AG09319 (cell line): ENCODE measurements around the gene RUNX1.

ENCODE experiments used
- DNase-seq: peaks from one replicate; pipeline ENCODE4 v3.0.0-alpha.2; 2010; ENCODE audit warnings: low read depth; ENCODE audit errors: extremely low read depth
- TF ChIP-seq, protein P1 (sequence below): IDR thresholded peaks from 2 replicates; pipeline ENCODE4 v1.5.1; 2011; ENCODE audit warnings: low read depth, mild to moderate bottlenecking, inconsistent platforms, low read length, moderate library complexity

Gene RUNX1

DNA sequence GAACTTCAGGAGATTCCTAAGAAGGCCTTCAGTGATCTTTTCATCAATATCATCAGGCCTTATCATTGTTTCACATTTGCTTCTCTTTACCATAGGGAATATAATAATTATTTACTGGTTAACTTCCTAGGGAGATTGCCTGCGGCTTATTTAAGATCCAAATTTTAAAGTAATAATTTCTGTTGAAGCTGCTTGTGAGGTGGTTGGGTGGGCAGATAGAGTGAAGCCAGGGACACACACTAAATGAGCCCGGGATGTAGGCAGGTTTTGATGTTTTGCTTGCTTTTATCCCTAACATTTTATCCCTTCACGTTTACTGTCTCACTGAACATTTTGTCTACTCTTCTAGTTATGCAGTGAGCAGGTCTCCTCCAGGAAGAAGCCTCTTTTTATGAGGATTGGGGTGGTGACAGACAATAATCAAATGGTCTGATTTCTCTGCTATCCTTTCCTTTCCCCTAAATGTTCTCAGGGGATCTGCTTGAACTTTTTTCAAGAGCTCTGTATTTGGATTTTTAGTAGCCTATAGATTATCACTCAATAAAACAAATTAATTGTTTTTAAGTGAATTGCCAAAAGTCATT lies 164.7 kb downstream of the RUNX1 start:
- TF ChIP-seq, protein P1, sequence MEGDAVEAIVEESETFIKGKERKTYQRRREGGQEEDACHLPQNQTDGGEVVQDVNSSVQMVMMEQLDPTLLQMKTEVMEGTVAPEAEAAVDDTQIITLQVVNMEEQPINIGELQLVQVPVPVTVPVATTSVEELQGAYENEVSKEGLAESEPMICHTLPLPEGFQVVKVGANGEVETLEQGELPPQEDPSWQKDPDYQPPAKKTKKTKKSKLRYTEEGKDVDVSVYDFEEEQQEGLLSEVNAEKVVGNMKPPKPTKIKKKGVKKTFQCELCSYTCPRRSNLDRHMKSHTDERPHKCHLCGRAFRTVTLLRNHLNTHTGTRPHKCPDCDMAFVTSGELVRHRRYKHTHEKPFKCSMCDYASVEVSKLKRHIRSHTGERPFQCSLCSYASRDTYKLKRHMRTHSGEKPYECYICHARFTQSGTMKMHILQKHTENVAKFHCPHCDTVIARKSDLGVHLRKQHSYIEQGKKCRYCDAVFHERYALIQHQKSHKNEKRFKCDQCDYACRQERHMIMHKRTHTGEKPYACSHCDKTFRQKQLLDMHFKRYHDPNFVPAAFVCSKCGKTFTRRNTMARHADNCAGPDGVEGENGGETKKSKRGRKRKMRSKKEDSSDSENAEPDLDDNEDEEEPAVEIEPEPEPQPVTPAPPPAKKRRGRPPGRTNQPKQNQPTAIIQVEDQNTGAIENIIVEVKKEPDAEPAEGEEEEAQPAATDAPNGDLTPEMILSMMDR: no peak
- no peak for DNase-seq

- DNase-seq: no peak
- TF ChIP-seq, protein P1: no peak
Observed at GRCh38 chr21:34883491-34884271, 165.4 kb downstream of the RUNX1 start.

DNA sequence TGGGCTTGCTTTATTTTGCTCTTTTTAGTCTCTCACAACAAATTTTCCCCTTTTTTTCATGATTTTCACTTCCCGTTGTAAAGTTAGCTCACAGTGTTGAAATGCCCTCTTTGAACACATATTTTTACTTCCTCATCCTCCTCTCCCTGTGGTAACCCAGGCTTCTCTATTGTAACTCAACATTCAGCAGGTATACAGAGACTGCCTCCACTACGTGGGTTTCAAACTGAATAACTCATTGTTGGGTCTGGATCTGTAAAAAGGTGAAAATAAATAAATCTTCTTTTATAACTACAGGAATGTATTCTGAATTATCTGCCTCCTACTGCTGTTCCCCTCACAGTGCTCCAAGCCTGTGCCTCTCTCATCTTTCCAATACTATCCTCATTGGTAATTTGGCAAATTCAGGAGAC lies 166.4 kb downstream of the RUNX1 start:
- DNase-seq: no peak
- TF ChIP-seq, protein P1: no peak

DNA sequence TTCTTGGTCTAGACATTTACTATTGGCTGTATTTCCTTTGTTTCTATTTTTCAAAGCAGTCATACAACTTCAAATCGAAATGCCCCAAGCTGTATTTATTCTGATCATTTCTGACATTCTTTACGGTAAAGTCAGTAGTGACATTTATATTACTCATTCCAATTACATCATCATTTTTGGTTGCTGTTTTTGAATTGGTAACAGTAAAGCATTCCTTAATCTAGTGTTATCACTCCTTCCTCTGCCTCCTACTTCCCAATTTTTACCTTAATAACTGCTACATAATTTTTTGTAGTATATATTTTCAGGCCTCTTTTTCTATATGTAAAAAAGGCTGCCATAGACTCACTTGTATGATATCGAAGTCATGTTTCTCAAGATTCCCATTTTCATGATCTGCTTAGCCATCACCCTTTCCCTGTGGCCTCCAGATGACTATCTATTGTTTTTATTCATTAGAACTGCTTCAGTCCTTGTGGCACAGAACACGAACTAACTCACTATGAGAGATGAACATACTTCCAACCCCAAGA lies 167.2 kb downstream of the RUNX1 start:
- DNase-seq: no peak
- TF ChIP-seq, protein P1: no peak

DNA sequence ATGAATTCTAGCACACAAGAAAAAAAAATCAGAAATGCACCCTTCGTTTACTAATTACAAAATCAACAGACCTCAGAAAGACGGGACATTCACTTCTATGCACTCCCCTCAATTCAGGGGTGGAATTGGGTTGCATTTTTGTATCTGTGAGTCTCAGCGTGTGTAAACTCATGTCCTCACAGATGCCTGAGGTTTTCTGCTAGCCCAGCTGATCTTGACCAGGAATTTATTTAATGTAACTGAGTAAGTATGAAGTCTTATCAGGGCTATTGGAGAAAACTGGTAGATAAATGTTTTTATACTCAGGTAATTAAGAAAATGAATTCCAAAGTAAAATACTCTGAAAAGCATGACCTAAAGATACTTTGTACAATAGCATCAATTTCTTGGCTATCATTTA lies 167.7 kb downstream of the RUNX1 start:
- TF ChIP-seq, protein P1: no peak
- no peak for DNase-seq

DNA sequence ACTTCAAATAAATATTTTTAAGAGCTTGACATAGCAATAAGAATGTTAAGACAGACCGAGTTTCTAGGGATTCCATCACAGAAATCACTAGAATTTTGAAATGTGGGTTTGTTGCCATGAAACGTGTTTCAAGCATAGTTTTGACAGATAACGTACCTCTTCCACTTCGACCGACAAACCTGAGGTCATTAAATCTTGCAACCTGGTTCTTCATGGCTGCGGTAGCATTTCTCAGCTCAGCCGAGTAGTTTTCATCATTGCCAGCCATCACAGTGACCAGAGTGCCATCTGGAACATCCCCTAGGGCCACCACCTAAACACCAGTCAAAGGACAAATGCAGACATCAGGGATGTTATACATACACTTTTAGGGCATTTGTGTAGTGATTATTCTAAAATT lies 168.7 kb downstream of the RUNX1 start:
- DNase-seq: no peak
- TF ChIP-seq, protein P1: no peak

DNA sequence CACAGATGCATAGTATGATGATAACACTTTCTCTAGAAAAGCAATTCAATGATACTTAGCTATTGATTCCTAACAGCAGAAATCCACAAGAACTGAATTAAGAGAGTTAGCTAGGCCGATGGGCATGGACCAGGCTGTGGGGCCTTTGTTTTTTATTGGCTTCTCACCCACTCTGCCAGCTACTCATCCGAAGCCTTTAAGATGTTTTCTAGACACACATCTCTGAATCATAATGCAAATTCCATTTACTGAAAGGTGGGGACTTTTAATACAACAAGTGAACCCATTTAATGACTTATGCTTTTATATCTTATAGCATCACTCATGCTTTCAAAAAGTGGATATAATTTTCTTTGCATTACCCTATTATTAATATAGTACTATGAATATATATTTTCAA lies 170.2 kb downstream of the RUNX1 start:
- no peak for DNase-seq
- TF ChIP-seq, protein P1: no peak
